AG09319 (cell line): ENCODE measurements around the gene RBM28.

Experiments
- DNase-seq: peaks from one replicate; pipeline ENCODE4 v3.0.0-alpha.2; 2010; ENCODE audit warnings: low read depth; ENCODE audit errors: extremely low read depth
- TF ChIP-seq, protein P1 (sequence below): IDR thresholded peaks from 2 replicates; pipeline ENCODE4 v1.5.1; 2011; ENCODE audit warnings: low read depth, mild to moderate bottlenecking, inconsistent platforms, low read length, moderate library complexity

RBM28 gene

DNA sequence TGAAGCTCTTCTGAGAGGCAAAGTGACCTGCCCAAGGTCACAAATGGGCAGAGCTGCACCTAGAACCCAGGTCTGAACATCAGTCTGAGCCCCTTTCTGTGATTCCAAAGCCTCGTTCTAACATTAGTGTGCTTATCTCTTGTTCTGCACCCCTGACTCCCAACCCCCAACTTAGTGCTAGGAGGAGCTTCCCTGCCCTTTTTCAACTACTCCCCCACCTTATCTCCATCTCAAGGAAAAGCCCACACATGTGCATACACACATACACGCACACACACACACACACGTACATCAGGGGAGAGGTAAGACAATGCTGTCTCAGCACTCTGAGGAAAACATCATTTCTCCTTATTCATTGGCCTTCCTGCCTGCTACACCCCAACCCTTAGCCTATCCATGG, 9.5 kb upstream of the RBM28 start:
- TF ChIP-seq, protein P1, sequence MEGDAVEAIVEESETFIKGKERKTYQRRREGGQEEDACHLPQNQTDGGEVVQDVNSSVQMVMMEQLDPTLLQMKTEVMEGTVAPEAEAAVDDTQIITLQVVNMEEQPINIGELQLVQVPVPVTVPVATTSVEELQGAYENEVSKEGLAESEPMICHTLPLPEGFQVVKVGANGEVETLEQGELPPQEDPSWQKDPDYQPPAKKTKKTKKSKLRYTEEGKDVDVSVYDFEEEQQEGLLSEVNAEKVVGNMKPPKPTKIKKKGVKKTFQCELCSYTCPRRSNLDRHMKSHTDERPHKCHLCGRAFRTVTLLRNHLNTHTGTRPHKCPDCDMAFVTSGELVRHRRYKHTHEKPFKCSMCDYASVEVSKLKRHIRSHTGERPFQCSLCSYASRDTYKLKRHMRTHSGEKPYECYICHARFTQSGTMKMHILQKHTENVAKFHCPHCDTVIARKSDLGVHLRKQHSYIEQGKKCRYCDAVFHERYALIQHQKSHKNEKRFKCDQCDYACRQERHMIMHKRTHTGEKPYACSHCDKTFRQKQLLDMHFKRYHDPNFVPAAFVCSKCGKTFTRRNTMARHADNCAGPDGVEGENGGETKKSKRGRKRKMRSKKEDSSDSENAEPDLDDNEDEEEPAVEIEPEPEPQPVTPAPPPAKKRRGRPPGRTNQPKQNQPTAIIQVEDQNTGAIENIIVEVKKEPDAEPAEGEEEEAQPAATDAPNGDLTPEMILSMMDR: no peak
- no peak for DNase-seq

DNA sequence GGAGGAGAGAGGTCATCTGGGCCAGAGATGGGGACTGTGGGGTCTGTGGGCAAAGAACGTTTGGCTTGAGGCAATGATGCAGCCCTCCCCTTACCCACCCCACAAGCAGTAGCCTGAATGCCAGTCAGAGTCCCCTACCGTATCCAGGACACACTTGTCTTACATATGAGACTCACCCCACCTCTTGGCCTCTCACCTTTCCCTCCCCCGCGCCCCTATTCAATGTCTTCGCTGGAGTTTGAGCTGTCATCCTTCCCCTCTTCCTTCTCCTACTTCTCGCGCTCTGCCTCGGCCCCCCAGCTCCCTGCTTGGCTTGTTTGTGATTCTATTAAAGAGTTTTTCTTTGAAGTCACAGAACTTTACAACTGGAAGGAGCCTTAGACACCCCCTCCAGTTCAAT, 8.9 kb upstream of the RBM28 start:
- TF ChIP-seq, protein P1: no peak
- no peak for DNase-seq

DNA sequence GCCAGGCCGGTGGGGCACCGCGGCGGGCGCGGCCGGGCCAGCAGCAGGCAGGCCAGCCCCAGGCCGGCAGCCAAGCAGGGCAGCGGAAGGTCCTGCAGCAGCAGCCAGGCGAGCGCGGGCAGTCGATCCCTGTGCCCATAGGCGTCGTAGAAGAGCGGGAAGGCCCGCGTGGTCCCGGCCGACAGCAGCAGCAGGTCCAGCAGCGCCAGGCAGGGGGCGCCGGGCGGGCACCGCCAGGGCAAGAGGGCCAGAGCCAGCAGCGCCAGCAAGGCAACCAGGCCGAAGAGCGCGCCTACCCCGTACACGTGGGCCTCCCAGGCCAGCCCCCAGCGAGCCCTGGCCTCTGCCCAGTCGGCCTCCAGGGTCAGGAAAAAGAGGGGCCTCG, 8.4 kb upstream of the RBM28 start:
- DNase-seq: no peak
- TF ChIP-seq, protein P1: peak; percentile 32

DNA sequence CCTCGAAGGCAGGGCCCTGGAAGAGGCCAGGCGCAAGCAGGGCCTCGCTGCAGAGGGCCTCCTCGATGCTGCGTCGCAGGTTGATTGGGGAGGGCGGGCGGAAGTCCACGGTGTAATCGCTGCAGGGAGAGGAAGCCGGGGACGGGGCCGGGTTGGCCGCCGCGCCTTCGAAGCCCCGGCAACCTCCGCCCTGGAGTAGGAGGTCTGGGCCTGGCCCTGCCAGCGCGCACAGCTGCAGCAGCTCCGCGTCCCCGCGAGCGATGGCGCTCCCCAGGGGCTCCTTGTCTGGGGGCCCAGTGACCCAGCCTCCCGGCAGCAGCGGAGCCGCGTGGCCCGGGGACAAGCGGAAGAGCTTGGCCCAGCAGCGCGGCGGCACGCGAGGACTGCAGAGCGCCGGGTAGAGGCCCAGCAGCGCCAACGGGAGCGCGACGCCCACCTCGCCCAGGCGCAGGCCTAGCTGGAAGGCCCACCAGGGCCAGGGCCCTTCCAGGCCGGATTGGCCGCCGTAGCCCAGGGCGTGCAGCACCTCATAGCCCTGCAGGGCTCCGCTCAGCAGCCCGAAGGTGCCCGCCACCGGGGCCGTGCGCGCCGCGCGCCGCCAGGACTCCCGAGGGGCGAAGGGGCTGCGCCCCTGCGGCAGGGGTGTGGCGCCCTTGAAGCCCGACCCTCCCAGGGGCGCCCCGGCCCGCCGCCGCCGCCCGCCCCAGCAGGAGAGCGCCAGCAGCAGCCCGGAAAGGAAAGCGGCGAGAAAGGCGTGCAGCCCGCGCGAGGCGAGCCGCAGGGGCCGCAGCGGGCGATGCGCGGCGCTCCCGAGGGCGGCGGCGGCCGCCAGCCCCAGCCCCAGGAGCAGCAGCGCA, 7.8 kb upstream of the RBM28 start:
- TF ChIP-seq, protein P1: no peak
- DNase-seq: no peak

DNA sequence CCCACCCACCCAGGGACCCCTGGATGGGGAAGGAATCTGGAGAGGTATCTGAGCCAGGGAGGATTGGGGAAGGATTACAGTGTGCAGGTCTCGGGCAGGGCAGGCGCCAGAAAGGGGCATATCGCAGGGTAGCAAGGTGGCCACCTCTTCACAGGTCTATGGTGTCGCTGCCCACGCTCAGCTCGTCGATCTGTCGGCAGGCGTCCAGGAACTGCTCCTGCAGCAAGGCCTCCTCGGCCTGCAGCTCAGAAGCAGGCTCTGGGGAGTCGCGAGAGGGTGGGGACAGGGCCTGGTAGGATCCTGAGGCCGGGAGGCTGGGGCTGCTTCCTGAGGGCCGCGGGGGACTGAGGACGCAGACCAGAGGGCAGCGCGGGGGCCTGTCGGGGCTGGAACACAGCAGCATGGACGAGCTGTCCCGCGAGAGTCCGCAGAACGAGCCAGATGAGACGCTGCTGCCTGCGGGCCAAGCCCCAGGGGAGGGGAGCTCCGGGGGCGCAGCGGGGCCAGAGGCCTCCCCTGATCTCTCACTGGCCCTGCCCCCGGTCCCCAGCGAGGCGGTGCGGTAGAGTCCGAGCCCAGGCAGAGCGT, 7.1 kb upstream of the RBM28 start:
- TF ChIP-seq, protein P1: no peak
- DNase-seq: no peak

DNA sequence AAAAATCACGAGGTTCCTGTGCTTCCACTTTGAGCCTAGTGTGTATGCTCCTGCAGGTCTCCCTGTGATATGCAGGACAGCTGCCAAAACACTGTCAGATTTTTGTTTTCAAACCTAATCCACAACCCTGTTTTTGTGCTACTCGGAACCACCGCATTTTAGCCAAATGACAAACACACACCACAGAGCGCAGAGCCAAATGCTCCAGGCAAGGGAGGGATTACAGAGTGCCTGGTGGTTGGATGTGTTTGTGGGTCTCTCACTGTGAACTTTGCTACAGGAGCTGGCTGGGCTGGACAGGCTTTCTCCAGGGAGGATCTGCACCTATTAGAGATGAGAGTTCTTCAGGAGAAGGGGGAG, 5.7 kb upstream of the RBM28 start:
- DNase-seq: no peak
- TF ChIP-seq, protein P1: no peak

DNA sequence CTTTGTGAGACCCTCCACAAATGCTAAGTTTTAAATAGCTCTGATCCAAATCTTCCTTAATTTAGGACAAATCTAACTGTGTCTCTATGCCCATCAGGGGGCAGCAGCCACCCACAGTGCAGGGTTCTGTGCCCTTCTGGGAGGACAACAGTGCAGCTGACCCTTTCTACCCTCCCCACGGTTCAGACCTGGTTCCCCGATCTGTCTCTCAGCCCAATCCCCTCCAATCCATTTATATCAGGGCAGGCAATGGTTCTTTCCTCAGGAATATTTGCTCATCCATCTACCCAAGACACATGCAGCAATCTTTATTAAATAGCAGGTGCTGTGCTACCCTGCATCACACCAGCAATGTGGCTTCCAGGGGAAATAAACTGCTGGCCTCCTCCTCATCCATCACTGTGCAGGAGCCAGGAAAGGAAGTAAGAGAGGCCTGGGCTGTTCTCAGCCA, 4.0 kb upstream of the RBM28 start:
- TF ChIP-seq, protein P1: peak; percentile 79
- no peak for DNase-seq
